ENCODE measurements around the gene COL7A1. TPM values are rescaled to one million over a fixed set of nuclear protein-coding genes. Genes with fewer than 3 reads are reported as not detected.

Gene COL7A1
- total RNA-seq, 1 donor from 2014 or later, result 22.2 TPM

- peak overlapping the region; percentile 94 to 95 for H3K27ac ChIP-seq
- peaks cover 34 to 43% of the 10 kb centered on the region in 2 donors for H3K36me3 ChIP-seq
- no peak for DNase-seq (ENCODE audit: low spot score in 2 of 2)
- H3K9me3 ChIP-seq, result no peaks in the 10 kb centered on the region
- TF ChIP-seq CTCF (IDR thresholded peaks at IDR 0.05), result no peak
- H3K4me1 ChIP-seq, result peaks cover 24 to 50% of the 10 kb centered on the region in 2 donors
- intact Hi-C loops (cut with DNase I), result loop anchor here (5.0 kb wide), 1 partner anchor 40 kb away; the partner anchor contains the start of gene SLC26A6
- no peak overlapping the region for H3K4me3 ChIP-seq
- H3K27me3 ChIP-seq, result no peaks in the 10 kb centered on the region
These were observed 2.3 kb upstream of the COL7A1 start for GRCh38 chr3:48597408-48597800.

GRCh38 chr3:48596676-48597407 lies 1.7 kb upstream of the COL7A1 start:
- H3K27ac ChIP-seq, result peak overlapping the region; percentile 94 to 95
- H3K9me3 ChIP-seq, result no peaks in the 10 kb centered on the region

GRCh38 chr3:48596157-48596556 lies 1.0 kb upstream of the COL7A1 start:
- H3K9me3 ChIP-seq, result no peaks in the 10 kb centered on the region
- H3K36me3 ChIP-seq, result peaks cover 21 to 30% of the 10 kb centered on the region in 2 donors
- no peak for DNase-seq (ENCODE audit: low spot score in 2 of 2)
- H3K4me3 ChIP-seq, result no peak overlapping the region
- intact Hi-C loops (cut with DNase I), result loop anchor here (5.0 kb wide), 1 partner anchor 41 kb away; the partner anchor contains the start of gene SLC26A6
- peaks cover 24 to 50% of the 10 kb centered on the region in 2 donors for H3K4me1 ChIP-seq
- H3K27me3 ChIP-seq, result no peaks in the 10 kb centered on the region
- H3K27ac ChIP-seq, result peak overlapping the region; percentile 94 to 95
- TF ChIP-seq CTCF (IDR thresholded peaks at IDR 0.05), result no peak

More at GRCh38 chr3:48596676-48597407, 1.7 kb upstream of the COL7A1 start:
- intact Hi-C loops (cut with DNase I), result loop anchor here (5.0 kb wide), 1 partner anchor 40 kb away; the partner anchor contains the start of gene SLC26A6
- no peak for TF ChIP-seq CTCF (IDR thresholded peaks at IDR 0.05)
- Histone ChIP-seq H3K36me3 (peaks cover 28 to 37% of the 10 kb centered on the region in 2 donors), H3K27me3 (no peaks in the 10 kb centered on the region), H3K4me1 (peaks cover 24 to 50% of the 10 kb centered on the region in 2 donors), H3K4me3 (no peak overlapping the region)
- no peak for DNase-seq (ENCODE audit: low spot score in 2 of 2)

GRCh38 chr3:48595526-48596121 lies 495 bp upstream of the COL7A1 start:
- DNase-seq (ENCODE audit: low spot score in 2 of 2), result peak; percentile 66 to 91
- no peak for TF ChIP-seq CTCF (IDR thresholded peaks at IDR 0.05)
- peak overlapping the region; percentile 44 to 73 for H3K4me3 ChIP-seq
- no peaks in the 10 kb centered on the region for H3K9me3 ChIP-seq
- peaks cover 24 to 50% of the 10 kb centered on the region in 2 donors for H3K4me1 ChIP-seq
- H3K36me3 ChIP-seq, result peaks cover 16 to 25% of the 10 kb centered on the region in 2 donors
- no peaks in the 10 kb centered on the region for H3K27me3 ChIP-seq
- H3K27ac ChIP-seq, result peak overlapping the region; percentile 94 to 95
- intact Hi-C loops (cut with DNase I), result loop anchor here (1.0 to 5.0 kb wide), 3 partner anchors 23 to 42 kb away; partner anchors contain the start of gene SLC26A6

- Histone ChIP-seq H3K4me3 (peak overlapping the region; percentile 44 to 73), H3K4me1 (peaks cover 18 to 39% of the 10 kb centered on the region in 2 donors), H3K27me3 (no peaks in the 10 kb centered on the region), H3K9me3 (no peaks in the 10 kb centered on the region), H3K36me3 (peaks cover 5 to 14% of the 10 kb centered on the region in 2 donors), H3K27ac (peak overlapping the region in 1 of 2 donors; percentile 94)
- TF ChIP-seq CTCF (IDR thresholded peaks at IDR 0.05), result no peak
- intact Hi-C loops (cut with DNase I), result loop anchor here (1.0 to 5.0 kb wide), 3 partner anchors 24 to 43 kb away; partner anchors contain the start of gene SLC26A6
- no peak for DNase-seq (ENCODE audit: low spot score in 2 of 2)
These were observed 596 bp downstream of the COL7A1 start for GRCh38 chr3:48594417-48595049.
